Omental fat pad (tissue), 4 donors: ENCODE measurements around the gene THRB. TPM values are rescaled to one million over a fixed set of nuclear protein-coding genes. Genes with fewer than 3 reads are reported as not detected.

ENCODE experiments used
- small RNA-seq: library from RNA; depleted of rRNA; stranded (forward); fragments of <200 nt; gene quantifications from one replicate; pipeline ENCODE3, GENCODE V24; 2016
- total RNA-seq, 4 donors: library from RNA; depleted of rRNA; stranded (reverse); fragments of >200 nt; gene quantifications; one replicate each; pipeline ENCODE4 v1.1.0, GENCODE V29; 2016

THRB gene
- total RNA-seq, 4 donors from 2014 or later = 18.6 to 28.0 (median 23.9) TPM

Small RNA genes lying within 50 kb of the gene (small RNA-seq; reads per million reads assigned to genes)
- gene MIR4792 = not detected
